Tracheal epithelial cell (primary cell): Measurements from ENCODE around the gene TULP1. TPM values are rescaled to one million over a fixed set of nuclear protein-coding genes. Genes with fewer than 3 reads are reported as not detected.

Experiments
- total RNA-seq: library from RNA; depleted of rRNA; stranded (reverse); fragments of >200 nt; gene quantifications from 2 replicates; pipeline ENCODE4 v1.2.1, GENCODE V29; 2014

The TULP1 gene
- not detected in 2 replicates for total RNA-seq

GRCh38 chr6:35512740-35513139, at the start of gene TULP1:
Gene TULP1 (minus strand): TSS chr6:35512896. CDS start chr6:35512858, 38 bp downstream.

GRCh38 chr6:35496841-35497570, 15.7 kb downstream of the TULP1 start, which contains the start of gene TEAD3:
Gene TEAD3 (minus strand): TSS chr6:35497079.

GRCh38 chr6:35468181-35468979, 44.3 kb downstream of the TULP1 start, which contains the start of gene RPL10A:
Gene RPL10A (plus strand): TSS chr6:35468401. CDS start chr6:35468435, 34 bp downstream.

GRCh38 chr6:35452183-35453090, 60.3 kb downstream of the TULP1 start, which contains the start of gene FANCE:
Gene FANCE (plus strand): TSS chr6:35452338. CDS start chr6:35452546, 208 bp downstream.

Other genes with a start within 250 kb of the TULP1 start
- 21.0 and 42.8 TPM in 2 replicates for gene DEF6, start 215.1 kb downstream of the TULP1 start, total RNA-seq
- 7.9 and 40.5 TPM in 2 replicates for gene PPARD, start 170.3 kb downstream of the TULP1 start, total RNA-seq
- 34.2 and 77.2 TPM in 2 replicates for gene FANCE, start 60.6 kb downstream of the TULP1 start, total RNA-seq
- 3,145 and 3,692 TPM in 2 replicates for gene RPL10A, start 44.5 kb downstream of the TULP1 start, total RNA-seq
- gene TEAD3, start 15.8 kb downstream of the TULP1 start, total RNA-seq: 4.8 and 9.6 TPM in 2 replicates
- gene FKBP5, start 176.0 kb upstream of the TULP1 start, total RNA-seq: 20.0 and 65.2 TPM in 2 replicates
- 0.64 and 1.4 TPM in 2 replicates for gene ARMC12, start 224.1 kb upstream of the TULP1 start, total RNA-seq